Glutamatergic neuron (in vitro differentiated cells): ENCODE data around the gene FBXL14. TPM values are rescaled to one million over a fixed set of nuclear protein-coding genes. Genes with fewer than 3 reads are reported as not detected.
"Not testable (repeated sequence)": the region's sequence is repeated elsewhere in the genome, so short reads cannot be mapped to it uniquely, and the experiment has no call there.

ENCODE experiments used
- DNase-seq: peaks from one replicate; pipeline ENCODE4 v3.0.0; 2022
- H3K27ac Mint-ChIP-seq: one replicate; pipeline ENCODE4 v1.8.0; 2020; ENCODE audit warnings: mild to moderate bottlenecking, mixed read lengths, inconsistent platforms; ENCODE audit not compliant: unreplicated experiment
- H3K27me3 Mint-ChIP-seq: one replicate; pipeline ENCODE4 v1.8.0; 2020; ENCODE audit warnings: mild to moderate bottlenecking, moderate library complexity, mixed read lengths, inconsistent platforms; ENCODE audit not compliant: unreplicated experiment
- H3K36me3 Mint-ChIP-seq: one replicate; pipeline ENCODE4 v1.8.0; 2020; ENCODE audit warnings: mild to moderate bottlenecking, mixed read lengths, inconsistent platforms; ENCODE audit not compliant: unreplicated experiment
- H3K4me1 Mint-ChIP-seq: one replicate; pipeline ENCODE4 v1.8.0; 2020; ENCODE audit warnings: mild to moderate bottlenecking, low read depth, mixed read lengths, inconsistent platforms; ENCODE audit not compliant: unreplicated experiment
- H3K4me3 Mint-ChIP-seq: one replicate; pipeline ENCODE4 v1.8.0; 2020; ENCODE audit warnings: mild to moderate bottlenecking, mixed read lengths, inconsistent platforms; ENCODE audit not compliant: unreplicated experiment
- H3K9me3 Mint-ChIP-seq: one replicate; pipeline ENCODE4 v1.8.0; 2020; ENCODE audit warnings: mild to moderate bottlenecking, moderate library complexity, mixed read lengths, inconsistent platforms; ENCODE audit not compliant: unreplicated experiment
- CTCF ChIP-seq: fragments of 200-600 bp; sonication (generic); IDR thresholded peaks from one replicate; pipeline ENCODE4 v1.5.0; 2021; ENCODE audit not compliant: partially characterized antibody, unreplicated experiment
- total RNA-seq: library from RNA; stranded (reverse); fragmentation: NEBNext Ultra II Directional; extraction: Animal tissue kit (Norgen Biotek cat#: 25700); gene quantifications from one replicate; pipeline ENCODE4 v1.2.1, GENCODE V29; 2021; ENCODE audit not compliant: unreplicated experiment

The FBXL14 gene
- total RNA-seq, 1 donor from 2014 or later: 28.8 TPM

DNA sequence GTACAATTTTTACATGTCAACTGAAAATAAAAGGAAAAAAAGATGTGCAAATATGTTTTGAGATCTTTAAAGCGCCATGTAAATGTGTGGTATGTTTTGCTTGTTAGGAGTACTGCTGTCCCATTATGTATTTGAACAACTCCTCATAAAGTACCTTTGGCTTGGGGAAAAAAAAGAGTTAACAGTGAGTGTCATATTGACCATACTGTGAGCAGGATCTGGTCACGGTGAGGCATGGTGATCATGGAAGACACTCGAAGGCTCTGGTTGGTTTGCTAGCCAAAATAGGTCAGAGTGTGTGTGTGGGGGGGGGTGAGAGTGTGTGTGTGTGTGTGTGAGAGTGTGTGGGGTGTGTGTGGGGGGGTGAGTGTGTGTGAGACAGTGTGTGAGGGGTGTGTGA, 10.1 kb upstream of the FBXL14 start:
- H3K4me3 Mint-ChIP-seq: peak overlapping the region; percentile 24
- no peaks in the 10 kb centered on the region for H3K36me3 Mint-ChIP-seq
- no peak overlapping the region for H3K27ac Mint-ChIP-seq
- peaks cover 1% of the 10 kb centered on the region for H3K27me3 Mint-ChIP-seq
- no peak for DNase-seq
- H3K9me3 Mint-ChIP-seq: peaks cover 2% of the 10 kb centered on the region
- TF ChIP-seq CTCF: no peak
- H3K4me1 Mint-ChIP-seq: peaks cover 17% of the 10 kb centered on the region

- no peak for DNase-seq
- Mint-ChIP-seq H3K36me3 (no peaks in the 10 kb centered on the region), H3K9me3 (peaks cover under 1% of the 10 kb centered on the region), H3K27ac (no peak overlapping the region), H3K4me3 (no peak overlapping the region), H3K27me3 (peaks cover 1% of the 10 kb centered on the region), H3K4me1 (peaks cover 15% of the 10 kb centered on the region)
- no peak for TF ChIP-seq CTCF
Measured at GRCh38 chr12:1603269-1603993, 9.1 kb upstream of the FBXL14 start.

- DNase-seq, H3K27me3 Mint-ChIP-seq, H3K4me3 Mint-ChIP-seq: not testable (repeated sequence)
Measured at GRCh38 chr12:1602706-1603105, 8.3 kb upstream of the FBXL14 start.

GRCh38 chr12:1598757-1599156, 4.4 kb upstream of the FBXL14 start:
- no peak overlapping the region for H3K4me3 Mint-ChIP-seq
- DNase-seq: no peak
- H3K36me3 Mint-ChIP-seq: no peaks in the 10 kb centered on the region
- peaks cover 11% of the 10 kb centered on the region for H3K4me1 Mint-ChIP-seq
- no peak overlapping the region for H3K27ac Mint-ChIP-seq
- H3K9me3 Mint-ChIP-seq: peaks cover 10% of the 10 kb centered on the region
- TF ChIP-seq CTCF: no peak
- H3K27me3 Mint-ChIP-seq: peaks cover 8% of the 10 kb centered on the region

More at GRCh38 chr12:1602706-1603105, 8.3 kb upstream of the FBXL14 start:
- H3K36me3 Mint-ChIP-seq, H3K9me3 Mint-ChIP-seq, H3K27ac Mint-ChIP-seq: not testable (repeated sequence)
- peaks cover 15% of the 10 kb centered on the region for H3K4me1 Mint-ChIP-seq

DNA sequence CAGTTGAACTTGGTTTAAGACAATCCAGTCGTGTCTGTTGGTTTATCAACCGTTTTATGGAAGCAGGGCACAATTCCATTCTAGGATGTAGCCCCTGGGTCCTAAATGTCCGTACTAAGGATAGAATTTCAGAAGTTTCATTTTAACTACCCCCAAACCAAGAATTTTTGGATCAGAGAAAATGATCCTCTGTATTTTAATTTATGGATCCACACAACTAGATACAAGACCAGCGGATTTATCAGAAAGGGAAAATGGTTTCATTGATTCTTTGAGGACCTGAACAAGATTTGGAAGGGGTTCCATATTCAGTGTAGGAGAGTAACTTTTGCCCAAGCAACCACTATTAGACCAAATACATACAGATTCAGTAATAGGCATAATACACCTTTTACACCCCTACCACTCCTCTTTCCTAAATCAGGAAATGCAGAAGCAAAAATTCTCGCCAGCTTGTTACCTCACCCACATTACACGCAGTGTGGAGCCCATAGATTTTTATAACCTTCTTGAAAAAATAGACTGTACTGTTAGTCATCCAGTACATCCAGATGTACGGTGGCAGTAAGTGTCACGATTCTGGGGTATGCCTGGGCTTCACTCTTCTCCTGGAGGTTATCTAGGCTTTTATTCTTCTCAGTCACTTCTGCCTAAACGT, 1.4 kb upstream of the FBXL14 start:
- peaks cover 23% of the 10 kb centered on the region for H3K27me3 Mint-ChIP-seq
- H3K4me3 Mint-ChIP-seq: peak overlapping the region; percentile 94
- no peak for TF ChIP-seq CTCF

More for the DNA sequence above, 1.4 kb upstream of the FBXL14 start:
- peaks cover 8% of the 10 kb centered on the region for H3K36me3 Mint-ChIP-seq
- peaks cover 25% of the 10 kb centered on the region for H3K9me3 Mint-ChIP-seq
- peak overlapping the region; percentile 99 for H3K27ac Mint-ChIP-seq
- DNase-seq: no peak
- H3K4me1 Mint-ChIP-seq: peaks cover 22% of the 10 kb centered on the region
